ENCODE results near the gene RHOB. TPM values are rescaled to one million over a fixed set of nuclear protein-coding genes. Genes with fewer than 3 reads are reported as not detected.

RHOB gene
- polyA plus RNA-seq (2013): 220 and 222 TPM in 2 replicates

DNA sequence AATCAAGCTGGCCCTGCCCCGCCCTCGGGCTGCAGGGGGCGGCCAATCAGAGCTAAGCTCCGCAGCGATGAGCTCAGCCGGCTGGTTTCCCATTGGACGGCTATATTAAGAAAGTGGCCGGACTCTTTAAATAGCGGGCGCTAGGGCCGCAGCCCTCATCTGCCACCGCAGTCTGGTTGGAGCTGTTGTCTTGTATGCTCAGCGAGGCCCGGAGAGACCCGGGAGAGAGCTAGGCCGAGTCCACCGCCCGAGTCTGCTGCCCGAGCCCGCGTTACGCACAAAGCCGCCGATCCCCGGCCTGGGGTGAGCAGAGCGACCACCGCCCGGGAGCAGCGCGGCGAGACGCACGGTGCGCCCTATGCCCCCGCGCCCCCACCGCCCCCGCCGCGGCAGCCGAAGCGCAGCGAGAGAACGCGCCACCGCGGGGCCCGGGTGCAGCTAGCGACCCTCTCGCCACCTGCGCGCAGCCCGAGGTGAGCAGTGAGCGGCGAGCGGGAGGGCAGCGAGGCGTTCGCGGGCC is at the start of gene RHOB:
Gene RHOB, plus strand, starts transcription at position 158 of the 520 bp plus-strand sequence. CDS start 392 bp downstream, outside the sequence.
- peak within 1 kb of the TSS; percentile 43 for H2AFZ ChIP-seq (ENCODE audit: insufficient read depth, low read length, poor library complexity)
- H4K91ac ChIP-seq (ENCODE audit: low read depth, low read length): peak within 1 kb of the TSS; percentile 91
- peaks cover 34% of the 10 kb centered on the region for H3K79me1 ChIP-seq (ENCODE audit: low read length)
- H3K9me3 ChIP-seq (ENCODE audit: insufficient read depth, low read depth, low read length): peaks cover 6% of the 10 kb centered on the region
- peak within 1 kb of the TSS; percentile 97 for H2AK5ac ChIP-seq (ENCODE audit: low read length)
- peak within 1 kb of the TSS; percentile 95 for H3K9ac ChIP-seq (ENCODE audit: low read length)
- no peaks in the 10 kb centered on the region for H3K27me3 ChIP-seq (ENCODE audit: insufficient read depth, low read length)
- H3K79me2 ChIP-seq (ENCODE audit: control insufficient read depth, insufficient read depth, low read length, poor library complexity): peaks cover 23% of the 10 kb centered on the region
- peak within 1 kb of the TSS; percentile 63 for H4K12ac ChIP-seq (ENCODE audit: low read depth, low read length)
- peak; percentile 99 to 100 for DNase-seq
- peak within 1 kb of the TSS; percentile 84 for H3K14ac ChIP-seq (ENCODE audit: low read length)
- H3K23ac ChIP-seq (ENCODE audit: low read length): no peak within 1 kb of the TSS
- peak within 1 kb of the TSS; percentile 86 for H2BK5ac ChIP-seq (ENCODE audit: low read depth, low read length, poor library complexity)
- H3K36me3 ChIP-seq (ENCODE audit: control insufficient read depth in 1 of 2, insufficient read depth in 2 of 2, low read length in 2 of 2): peaks cover 13 to 15% of the 10 kb centered on the region in 2 experiments
- peak within 1 kb of the TSS; percentile 93 for H3K4ac ChIP-seq (ENCODE audit: low read depth, low read length)
- H3K27ac ChIP-seq (ENCODE audit: low read depth, low read length): peak within 1 kb of the TSS; percentile 89
- H4K8ac ChIP-seq (ENCODE audit: low read depth, low read length): peak within 1 kb of the TSS; percentile 81
- H3K4me3 ChIP-seq (ENCODE audit: low read depth, low read length): peak within 1 kb of the TSS; percentile 93
- H3K18ac ChIP-seq (ENCODE audit: low read length): peak within 1 kb of the TSS; percentile 99
- peaks cover 20 to 24% of the 10 kb centered on the region in 2 experiments for H3K4me1 ChIP-seq (ENCODE audit: control insufficient read depth in 1 of 2, insufficient read depth in 2 of 2, low read length in 2 of 2)
- peak within 1 kb of the TSS; percentile 85 for H2BK120ac ChIP-seq (ENCODE audit: insufficient read depth, low read length, poor library complexity)
- peak within 1 kb of the TSS; percentile 98 for H2BK12ac ChIP-seq (ENCODE audit: low read length)
- no CpG with 5 or more reads among the region's 60 CpGs for WGBS (ENCODE audit: extremely low coverage, insufficient coverage, insufficient read length)
- peak within 1 kb of the TSS; percentile 87 for H3K4me2 ChIP-seq (ENCODE audit: low read length)

GRCh38 chr2:20397811-20398447 is 48.9 kb upstream of the RHOB start:
- H4K91ac ChIP-seq (ENCODE audit: low read depth, low read length): no peak overlapping the region
- no peak overlapping the region for H4K8ac ChIP-seq (ENCODE audit: low read depth, low read length)
- H3K9me3 ChIP-seq (ENCODE audit: insufficient read depth, low read depth, low read length): no peaks in the 10 kb centered on the region
- no peak overlapping the region for H3K9ac ChIP-seq (ENCODE audit: low read length)
- no peak overlapping the region for H3K27ac ChIP-seq (ENCODE audit: low read depth, low read length)
- no peak overlapping the region for H2AK5ac ChIP-seq (ENCODE audit: low read length)
- no peak overlapping the region for H2BK120ac ChIP-seq (ENCODE audit: insufficient read depth, low read length, poor library complexity)
- H3K27me3 ChIP-seq (ENCODE audit: insufficient read depth, low read length): no peaks in the 10 kb centered on the region
- no peak overlapping the region for H3K4me3 ChIP-seq (ENCODE audit: low read depth, low read length)
- H3K79me1 ChIP-seq (ENCODE audit: low read length): no peaks in the 10 kb centered on the region
- H4K12ac ChIP-seq (ENCODE audit: low read depth, low read length): no peak overlapping the region
- no peaks in the 10 kb centered on the region for H3K4me1 ChIP-seq (ENCODE audit: control insufficient read depth in 1 of 2, insufficient read depth in 2 of 2, low read length in 2 of 2)
- no peak overlapping the region for H2BK5ac ChIP-seq (ENCODE audit: low read depth, low read length, poor library complexity)
- no peak overlapping the region for H3K4ac ChIP-seq (ENCODE audit: low read depth, low read length)
- H3K23ac ChIP-seq (ENCODE audit: low read length): no peak overlapping the region
- no peaks in the 10 kb centered on the region for H3K36me3 ChIP-seq (ENCODE audit: control insufficient read depth in 1 of 2, insufficient read depth in 2 of 2, low read length in 2 of 2)
- no CpG with 5 or more reads among the region's 5 CpGs for WGBS (ENCODE audit: extremely low coverage, insufficient coverage, insufficient read length)
- H3K14ac ChIP-seq (ENCODE audit: low read length): no peak overlapping the region
- no peak overlapping the region for H3K18ac ChIP-seq (ENCODE audit: low read length)
- no peak overlapping the region for H2BK12ac ChIP-seq (ENCODE audit: low read length)
- no peak overlapping the region for H2AFZ ChIP-seq (ENCODE audit: insufficient read depth, low read length, poor library complexity)
- no peaks in the 10 kb centered on the region for H3K79me2 ChIP-seq (ENCODE audit: control insufficient read depth, insufficient read depth, low read length, poor library complexity)
- no peak overlapping the region for H3K4me2 ChIP-seq (ENCODE audit: low read length)
- no peak for DNase-seq

- DNase-seq: no peak
- Histone ChIP-seq H2BK5ac (ENCODE audit: low read depth, low read length, poor library complexity) (no peak overlapping the region), H2BK12ac (ENCODE audit: low read length) (no peak overlapping the region), H3K27ac (ENCODE audit: low read depth, low read length) (no peak overlapping the region), H3K27me3 (ENCODE audit: insufficient read depth, low read length) (no peaks in the 10 kb centered on the region), H4K91ac (ENCODE audit: low read depth, low read length) (no peak overlapping the region), H3K4me2 (ENCODE audit: low read length) (no peak overlapping the region), H3K14ac (ENCODE audit: low read length) (no peak overlapping the region), H3K9me3 (ENCODE audit: insufficient read depth, low read depth, low read length) (no peaks in the 10 kb centered on the region), H3K4ac (ENCODE audit: low read depth, low read length) (no peak overlapping the region), H2BK120ac (ENCODE audit: insufficient read depth, low read length, poor library complexity) (no peak overlapping the region), H3K4me1 (ENCODE audit: control insufficient read depth in 1 of 2, insufficient read depth in 2 of 2, low read length in 2 of 2) (no peaks in the 10 kb centered on the region), H3K9ac (ENCODE audit: low read length) (no peak overlapping the region), H3K23ac (ENCODE audit: low read length) (no peak overlapping the region), H3K4me3 (ENCODE audit: low read depth, low read length) (no peak overlapping the region), H4K8ac (ENCODE audit: low read depth, low read length) (no peak overlapping the region), H2AK5ac (ENCODE audit: low read length) (no peak overlapping the region), H3K18ac (ENCODE audit: low read length) (no peak overlapping the region), H3K79me2 (ENCODE audit: control insufficient read depth, insufficient read depth, low read length, poor library complexity) (no peaks in the 10 kb centered on the region), H3K79me1 (ENCODE audit: low read length) (no peaks in the 10 kb centered on the region), H2AFZ (ENCODE audit: insufficient read depth, low read length, poor library complexity) (no peak overlapping the region), H4K12ac (ENCODE audit: low read depth, low read length) (no peak overlapping the region), H3K36me3 (ENCODE audit: control insufficient read depth in 1 of 2, insufficient read depth in 2 of 2, low read length in 2 of 2) (no peaks in the 10 kb centered on the region)
- WGBS (ENCODE audit: extremely low coverage, insufficient coverage, insufficient read length): no CpG with 5 or more reads among the region's 7 CpGs
These were observed 47.8 kb upstream of the RHOB start for GRCh38 chr2:20398956-20399567.

- no peak overlapping the region for H3K9ac ChIP-seq (ENCODE audit: low read length)
- no peak overlapping the region for H3K4me2 ChIP-seq (ENCODE audit: low read length)
- no peak overlapping the region for H2BK12ac ChIP-seq (ENCODE audit: low read length)
- no peak overlapping the region for H3K27ac ChIP-seq (ENCODE audit: low read depth, low read length)
- no peak overlapping the region for H3K18ac ChIP-seq (ENCODE audit: low read length)
- H3K4me3 ChIP-seq (ENCODE audit: low read depth, low read length): no peak overlapping the region
- H4K12ac ChIP-seq (ENCODE audit: low read depth, low read length): no peak overlapping the region
- DNase-seq: no peak
- no peaks in the 10 kb centered on the region for H3K36me3 ChIP-seq (ENCODE audit: control insufficient read depth in 1 of 2, insufficient read depth in 2 of 2, low read length in 2 of 2)
- H4K8ac ChIP-seq (ENCODE audit: low read depth, low read length): no peak overlapping the region
- no peak overlapping the region for H2AFZ ChIP-seq (ENCODE audit: insufficient read depth, low read length, poor library complexity)
- H2BK120ac ChIP-seq (ENCODE audit: insufficient read depth, low read length, poor library complexity): no peak overlapping the region
- H4K91ac ChIP-seq (ENCODE audit: low read depth, low read length): no peak overlapping the region
- no peak overlapping the region for H3K14ac ChIP-seq (ENCODE audit: low read length)
- WGBS (ENCODE audit: extremely low coverage, insufficient coverage, insufficient read length): no CpG with 5 or more reads among the region's 1 CpG
- no peaks in the 10 kb centered on the region for H3K4me1 ChIP-seq (ENCODE audit: control insufficient read depth in 1 of 2, insufficient read depth in 2 of 2, low read length in 2 of 2)
- H3K79me1 ChIP-seq (ENCODE audit: low read length): no peaks in the 10 kb centered on the region
- H3K27me3 ChIP-seq (ENCODE audit: insufficient read depth, low read length): no peaks in the 10 kb centered on the region
- H2AK5ac ChIP-seq (ENCODE audit: low read length): no peak overlapping the region
- H3K4ac ChIP-seq (ENCODE audit: low read depth, low read length): no peak overlapping the region
- H3K79me2 ChIP-seq (ENCODE audit: control insufficient read depth, insufficient read depth, low read length, poor library complexity): no peaks in the 10 kb centered on the region
- H2BK5ac ChIP-seq (ENCODE audit: low read depth, low read length, poor library complexity): no peak overlapping the region
- no peaks in the 10 kb centered on the region for H3K9me3 ChIP-seq (ENCODE audit: insufficient read depth, low read depth, low read length)
- no peak overlapping the region for H3K23ac ChIP-seq (ENCODE audit: low read length)
These were observed 46.6 kb upstream of the RHOB start for GRCh38 chr2:20400306-20400705.

All from trophoblast cell (in vitro differentiated cells and primary cell).